GM11168 (cell line): ENCODE data around the gene KIF5B.
"Not testable (repeated sequence)": the region's sequence is repeated elsewhere in the genome, so short reads cannot be mapped to it uniquely, and the experiment has no call there.

Experiments
- in situ Hi-C: fragments of 300-500 bp; cut with MboI; formaldehyde crosslinking; loops from one replicate; pipeline ENCODE4 v1.12.0; 2022; ENCODE audit warnings: low sequenced_read_pairs; ENCODE audit not compliant: unreplicated experiment

The KIF5B gene

GRCh38 chr10:32028710-32029109 lies 27.5 kb downstream of the KIF5B start:
- in situ Hi-C loops, result no loop called here

- in situ Hi-C loops, result no loop called here
These were observed 33.0 kb downstream of the KIF5B start for GRCh38 chr10:32023264-32023663.

GRCh38 chr10:32017044-32017443 lies 39.2 kb downstream of the KIF5B start:
- in situ Hi-C loops, result no loop called here

GRCh38 chr10:32015386-32015785 lies 40.8 kb downstream of the KIF5B start:
- in situ Hi-C loops, result no loop called here

- in situ Hi-C loops, result loop anchor here (10.0 kb wide), 1 partner anchor 162 kb away; no protein-coding TSS in a partner anchor
These were observed 49.2 kb downstream of the KIF5B start for GRCh38 chr10:32007026-32007425.

- in situ Hi-C loops, result loop anchor here (10.0 kb wide), 1 partner anchor 160 kb away; no protein-coding TSS in a partner anchor
These were observed 51.2 kb downstream of the KIF5B start for GRCh38 chr10:32005050-32005449.

- in situ Hi-C loops, result loop anchor here (10.0 kb wide), 1 partner anchor 159 kb away; no protein-coding TSS in a partner anchor
These were observed 52.0 kb downstream of the KIF5B start for GRCh38 chr10:32004161-32004591.

- in situ Hi-C loops, result loop anchor here (10.0 kb wide), 1 partner anchor 158 kb away; no protein-coding TSS in a partner anchor
These were observed 53.7 kb downstream of the KIF5B start for GRCh38 chr10:32002531-32002930.

- in situ Hi-C loops, result loop anchor here (10.0 kb wide), 1 partner anchor 156 kb away; no protein-coding TSS in a partner anchor
These were observed 55.3 kb downstream of the KIF5B start for GRCh38 chr10:32000937-32001336.

GRCh38 chr10:31999836-32000235 lies 56.4 kb downstream of the KIF5B start:
- in situ Hi-C loops, result loop anchor here (10.0 kb wide), 1 partner anchor 155 kb away; no protein-coding TSS in a partner anchor

- in situ Hi-C loops, result no loop called here
These were observed 57.1 kb downstream of the KIF5B start for GRCh38 chr10:31999070-31999660.

GRCh38 chr10:31994926-31995325 lies 61.3 kb downstream of the KIF5B start:
- in situ Hi-C loops, result no loop called here

- in situ Hi-C loops, result no loop called here
These were observed 65.3 kb downstream of the KIF5B start for GRCh38 chr10:31990937-31991336.

- in situ Hi-C loops, result not testable (repeated sequence)
These were observed 68.4 kb downstream of the KIF5B start for GRCh38 chr10:31987786-31988185.

- in situ Hi-C loops, result no loop called here
These were observed 74.1 kb downstream of the KIF5B start for GRCh38 chr10:31982111-31982510.

GRCh38 chr10:31980471-31980870 lies 75.8 kb downstream of the KIF5B start:
- in situ Hi-C loops, result no loop called here

- in situ Hi-C loops, result not testable (repeated sequence)
These were observed 77.2 kb downstream of the KIF5B start for GRCh38 chr10:31979071-31979470.

- in situ Hi-C loops, result no loop called here
These were observed 78.1 kb downstream of the KIF5B start for GRCh38 chr10:31978156-31978483.

- in situ Hi-C loops, result no loop called here
These were observed 78.6 kb downstream of the KIF5B start for GRCh38 chr10:31977440-31978155.

- in situ Hi-C loops, result no loop called here
These were observed 81.0 kb downstream of the KIF5B start for GRCh38 chr10:31975157-31975765.

GRCh38 chr10:31974434-31975124 lies 81.6 kb downstream of the KIF5B start:
- in situ Hi-C loops, result no loop called here
